Measurements from ENCODE around the gene GABRB2. TPM values are rescaled to one million over a fixed set of nuclear protein-coding genes. Genes with fewer than 3 reads are reported as not detected.

The GABRB2 gene
- total RNA-seq, 1 donor from 2014 or later, result 0.20 TPM

DNA sequence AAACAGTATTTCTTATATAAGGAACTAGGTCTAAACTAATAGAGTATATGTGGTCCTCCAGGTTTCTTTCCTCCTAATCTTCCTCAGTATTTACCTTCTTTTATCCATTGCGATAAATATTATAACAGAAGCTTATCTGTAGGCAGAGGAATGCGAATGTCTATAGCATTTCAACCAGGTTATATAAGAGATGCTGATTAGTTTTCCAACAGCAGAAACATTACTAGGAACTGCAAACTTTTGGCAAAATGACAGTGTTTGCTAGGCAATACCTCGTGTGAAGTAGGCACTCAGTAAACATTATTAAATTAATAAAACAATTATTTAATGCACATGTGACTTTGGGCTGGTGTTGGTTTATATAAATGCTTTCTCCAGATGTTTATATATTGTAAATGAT is 206.5 kb downstream of the GABRB2 start:
- FAIRE-seq, result no peak
- Histone ChIP-seq H2AFZ (ENCODE audit: low read depth, low read length) (no peak overlapping the region), H3K9ac (ENCODE audit: low read length) (no peak overlapping the region), H3K79me2 (ENCODE audit: insufficient read depth, low read length) (no peaks in the 10 kb centered on the region), H3K4me3 (ENCODE audit: insufficient read depth, low read depth, low read length) (no peak overlapping the region), H3K36me3 (ENCODE audit: insufficient read depth, low read length) (no peaks in the 10 kb centered on the region), H4K20me1 (ENCODE audit: insufficient read depth, low read length) (no peaks in the 10 kb centered on the region), H3K9me3 (ENCODE audit: insufficient read depth, low read depth, low read length) (no peaks in the 10 kb centered on the region), H3K27ac (ENCODE audit: low read depth, low read length) (no peak overlapping the region), H3K27me3 (ENCODE audit: insufficient read depth, low read length) (no peaks in the 10 kb centered on the region), H3K4me1 (ENCODE audit: insufficient read depth, low read length) (no peaks in the 10 kb centered on the region), H3K4me2 (ENCODE audit: low read length) (no peak overlapping the region)
- Mint-ChIP-seq H3K36me3 (ENCODE audit: low read depth, unreplicated experiment) (no peaks in the 10 kb centered on the region), H3K9me3 (ENCODE audit: unreplicated experiment) (no peaks in the 10 kb centered on the region), H3K27ac (ENCODE audit: unreplicated experiment) (no peak overlapping the region), H3K4me1 (ENCODE audit: low read depth, unreplicated experiment) (no peaks in the 10 kb centered on the region), H3K27me3 (ENCODE audit: low read depth, unreplicated experiment) (no peaks in the 10 kb centered on the region), H3K4me3 (ENCODE audit: unreplicated experiment) (no peak overlapping the region)
- no peak for DNase-seq (ENCODE audit: low read depth)
- TF ChIP-seq EZH2 (IDR thresholded peaks at IDR 0.05; ENCODE audit: insufficient read depth, low read length), result no peak
- TF ChIP-seq, protein P1, sequence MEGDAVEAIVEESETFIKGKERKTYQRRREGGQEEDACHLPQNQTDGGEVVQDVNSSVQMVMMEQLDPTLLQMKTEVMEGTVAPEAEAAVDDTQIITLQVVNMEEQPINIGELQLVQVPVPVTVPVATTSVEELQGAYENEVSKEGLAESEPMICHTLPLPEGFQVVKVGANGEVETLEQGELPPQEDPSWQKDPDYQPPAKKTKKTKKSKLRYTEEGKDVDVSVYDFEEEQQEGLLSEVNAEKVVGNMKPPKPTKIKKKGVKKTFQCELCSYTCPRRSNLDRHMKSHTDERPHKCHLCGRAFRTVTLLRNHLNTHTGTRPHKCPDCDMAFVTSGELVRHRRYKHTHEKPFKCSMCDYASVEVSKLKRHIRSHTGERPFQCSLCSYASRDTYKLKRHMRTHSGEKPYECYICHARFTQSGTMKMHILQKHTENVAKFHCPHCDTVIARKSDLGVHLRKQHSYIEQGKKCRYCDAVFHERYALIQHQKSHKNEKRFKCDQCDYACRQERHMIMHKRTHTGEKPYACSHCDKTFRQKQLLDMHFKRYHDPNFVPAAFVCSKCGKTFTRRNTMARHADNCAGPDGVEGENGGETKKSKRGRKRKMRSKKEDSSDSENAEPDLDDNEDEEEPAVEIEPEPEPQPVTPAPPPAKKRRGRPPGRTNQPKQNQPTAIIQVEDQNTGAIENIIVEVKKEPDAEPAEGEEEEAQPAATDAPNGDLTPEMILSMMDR (IDR thresholded peaks at IDR 0.05; ENCODE audit: insufficient read depth, low read depth, low read length), result no peak

DNA sequence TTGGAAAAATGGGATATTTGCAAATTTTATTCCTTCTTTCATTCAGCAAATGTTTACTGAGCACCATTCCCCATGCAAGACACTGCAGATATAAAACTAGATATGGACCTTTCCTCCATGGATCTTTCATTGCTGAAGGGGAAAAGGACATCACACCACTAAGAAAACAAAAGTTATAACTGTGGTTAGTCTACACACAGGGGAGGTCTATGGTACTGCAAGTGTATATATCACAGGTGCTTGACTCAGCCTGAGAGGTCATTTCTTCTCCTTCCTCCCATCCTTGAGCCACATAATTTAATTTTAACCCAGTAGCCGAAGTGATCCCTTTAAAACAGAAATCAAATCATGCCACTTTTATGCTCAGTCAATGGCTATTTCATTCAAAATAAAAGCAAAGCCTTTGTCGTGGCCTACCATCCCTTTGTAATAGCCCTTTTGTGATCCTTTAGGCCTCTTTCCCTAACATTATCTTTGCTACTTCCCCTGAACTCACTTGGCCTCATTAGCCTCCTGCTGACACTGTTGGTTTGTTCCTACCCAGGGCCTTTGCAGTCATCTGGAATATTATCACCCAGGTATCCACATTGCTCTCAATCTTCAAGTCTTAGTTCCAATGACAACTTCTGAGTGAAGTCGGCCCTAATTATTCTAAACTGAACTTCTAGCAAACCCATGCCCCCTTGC is 213.2 kb downstream of the GABRB2 start:
- no peak overlapping the region for H3K27ac ChIP-seq (ENCODE audit: low read depth, low read length)
- no peaks in the 10 kb centered on the region for H3K36me3 ChIP-seq (ENCODE audit: insufficient read depth, low read length)
- no peaks in the 10 kb centered on the region for H4K20me1 ChIP-seq (ENCODE audit: insufficient read depth, low read length)
- no peak overlapping the region for H3K4me3 Mint-ChIP-seq (ENCODE audit: unreplicated experiment)
- no peaks in the 10 kb centered on the region for H3K9me3 ChIP-seq (ENCODE audit: insufficient read depth, low read depth, low read length)
- no peak overlapping the region for H2AFZ ChIP-seq (ENCODE audit: low read depth, low read length)
- TF ChIP-seq EZH2 (IDR thresholded peaks at IDR 0.05; ENCODE audit: insufficient read depth, low read length), result no peak
- TF ChIP-seq, protein P1 (IDR thresholded peaks at IDR 0.05; ENCODE audit: insufficient read depth, low read depth, low read length), result no peak
- H3K4me2 ChIP-seq (ENCODE audit: low read length), result no peak overlapping the region
- DNase-seq (ENCODE audit: low read depth) (no peak), FAIRE-seq (no peak)
- H3K79me2 ChIP-seq (ENCODE audit: insufficient read depth, low read length), result no peaks in the 10 kb centered on the region
- H3K4me1 ChIP-seq (ENCODE audit: insufficient read depth, low read length), result no peaks in the 10 kb centered on the region
- peaks cover 2% of the 10 kb centered on the region for H3K27me3 Mint-ChIP-seq (ENCODE audit: low read depth, unreplicated experiment)
- no peak overlapping the region for H3K27ac Mint-ChIP-seq (ENCODE audit: unreplicated experiment)
- no peak overlapping the region for H3K4me3 ChIP-seq (ENCODE audit: insufficient read depth, low read depth, low read length)
- H3K36me3 Mint-ChIP-seq (ENCODE audit: low read depth, unreplicated experiment), result no peaks in the 10 kb centered on the region
- no peaks in the 10 kb centered on the region for H3K27me3 ChIP-seq (ENCODE audit: insufficient read depth, low read length)
- H3K9me3 Mint-ChIP-seq (ENCODE audit: unreplicated experiment), result no peaks in the 10 kb centered on the region
- H3K4me1 Mint-ChIP-seq (ENCODE audit: low read depth, unreplicated experiment), result no peaks in the 10 kb centered on the region
- no peak overlapping the region for H3K9ac ChIP-seq (ENCODE audit: low read length)

DNA sequence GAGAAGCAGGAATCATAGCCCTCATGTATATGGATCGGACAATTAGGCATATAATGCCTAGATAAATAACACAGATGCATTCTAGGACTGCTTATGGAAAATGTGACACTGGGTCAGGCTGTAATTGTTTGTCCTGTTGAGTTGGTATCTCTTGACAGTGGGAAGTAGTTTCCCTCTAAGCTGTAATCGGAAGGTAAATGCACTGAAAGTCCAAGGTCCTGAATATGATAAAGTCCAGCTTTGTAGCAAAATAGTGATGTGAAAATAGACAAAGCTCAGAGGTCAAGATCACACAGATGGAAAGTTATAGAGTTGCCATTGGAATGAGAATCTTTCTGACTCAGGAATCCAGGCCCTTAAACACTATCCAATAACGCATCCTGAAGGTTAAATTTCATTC is 214.2 kb downstream of the GABRB2 start:
- no peak overlapping the region for H3K27ac Mint-ChIP-seq (ENCODE audit: unreplicated experiment)
- FAIRE-seq (no peak), DNase-seq (ENCODE audit: low read depth) (no peak)
- Histone ChIP-seq H3K9me3 (ENCODE audit: insufficient read depth, low read depth, low read length) (no peaks in the 10 kb centered on the region), H3K36me3 (ENCODE audit: insufficient read depth, low read length) (no peaks in the 10 kb centered on the region), H3K27me3 (ENCODE audit: insufficient read depth, low read length) (no peaks in the 10 kb centered on the region), H4K20me1 (ENCODE audit: insufficient read depth, low read length) (no peaks in the 10 kb centered on the region), H3K4me3 (ENCODE audit: insufficient read depth, low read depth, low read length) (no peak overlapping the region), H3K27ac (ENCODE audit: low read depth, low read length) (no peak overlapping the region), H2AFZ (ENCODE audit: low read depth, low read length) (no peak overlapping the region), H3K79me2 (ENCODE audit: insufficient read depth, low read length) (no peaks in the 10 kb centered on the region), H3K4me1 (ENCODE audit: insufficient read depth, low read length) (no peaks in the 10 kb centered on the region), H3K4me2 (ENCODE audit: low read length) (no peak overlapping the region), H3K9ac (ENCODE audit: low read length) (no peak overlapping the region)
- TF ChIP-seq, protein P1 (IDR thresholded peaks at IDR 0.05; ENCODE audit: insufficient read depth, low read depth, low read length), result no peak
- TF ChIP-seq EZH2 (IDR thresholded peaks at IDR 0.05; ENCODE audit: insufficient read depth, low read length), result no peak
- no peaks in the 10 kb centered on the region for H3K36me3 Mint-ChIP-seq (ENCODE audit: low read depth, unreplicated experiment)
- H3K4me1 Mint-ChIP-seq (ENCODE audit: low read depth, unreplicated experiment), result no peaks in the 10 kb centered on the region
- H3K27me3 Mint-ChIP-seq (ENCODE audit: low read depth, unreplicated experiment), result peaks cover 2% of the 10 kb centered on the region
- no peaks in the 10 kb centered on the region for H3K9me3 Mint-ChIP-seq (ENCODE audit: unreplicated experiment)
- no peak overlapping the region for H3K4me3 Mint-ChIP-seq (ENCODE audit: unreplicated experiment)

Data from astrocyte (in vitro differentiated cells and primary cell).